Measurements from ENCODE around the gene ZNF143.

The ZNF143 gene

GRCh38 chr11:9575260-9576240 is 114.7 kb downstream of the ZNF143 start:
- DNase-seq (ENCODE audit: low spot score) = peak; percentile 94

GRCh38 chr11:9576701-9577381 is 116.0 kb downstream of the ZNF143 start:
- peak; percentile 87 for DNase-seq (ENCODE audit: low spot score)

GRCh38 chr11:9577556-9577955 is 116.7 kb downstream of the ZNF143 start:
- peak; percentile 34 for DNase-seq (ENCODE audit: low spot score)
